ENCODE data around the gene ZNF281.

ZNF281 gene, protein sequence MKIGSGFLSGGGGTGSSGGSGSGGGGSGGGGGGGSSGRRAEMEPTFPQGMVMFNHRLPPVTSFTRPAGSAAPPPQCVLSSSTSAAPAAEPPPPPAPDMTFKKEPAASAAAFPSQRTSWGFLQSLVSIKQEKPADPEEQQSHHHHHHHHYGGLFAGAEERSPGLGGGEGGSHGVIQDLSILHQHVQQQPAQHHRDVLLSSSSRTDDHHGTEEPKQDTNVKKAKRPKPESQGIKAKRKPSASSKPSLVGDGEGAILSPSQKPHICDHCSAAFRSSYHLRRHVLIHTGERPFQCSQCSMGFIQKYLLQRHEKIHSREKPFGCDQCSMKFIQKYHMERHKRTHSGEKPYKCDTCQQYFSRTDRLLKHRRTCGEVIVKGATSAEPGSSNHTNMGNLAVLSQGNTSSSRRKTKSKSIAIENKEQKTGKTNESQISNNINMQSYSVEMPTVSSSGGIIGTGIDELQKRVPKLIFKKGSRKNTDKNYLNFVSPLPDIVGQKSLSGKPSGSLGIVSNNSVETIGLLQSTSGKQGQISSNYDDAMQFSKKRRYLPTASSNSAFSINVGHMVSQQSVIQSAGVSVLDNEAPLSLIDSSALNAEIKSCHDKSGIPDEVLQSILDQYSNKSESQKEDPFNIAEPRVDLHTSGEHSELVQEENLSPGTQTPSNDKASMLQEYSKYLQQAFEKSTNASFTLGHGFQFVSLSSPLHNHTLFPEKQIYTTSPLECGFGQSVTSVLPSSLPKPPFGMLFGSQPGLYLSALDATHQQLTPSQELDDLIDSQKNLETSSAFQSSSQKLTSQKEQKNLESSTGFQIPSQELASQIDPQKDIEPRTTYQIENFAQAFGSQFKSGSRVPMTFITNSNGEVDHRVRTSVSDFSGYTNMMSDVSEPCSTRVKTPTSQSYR

DNA sequence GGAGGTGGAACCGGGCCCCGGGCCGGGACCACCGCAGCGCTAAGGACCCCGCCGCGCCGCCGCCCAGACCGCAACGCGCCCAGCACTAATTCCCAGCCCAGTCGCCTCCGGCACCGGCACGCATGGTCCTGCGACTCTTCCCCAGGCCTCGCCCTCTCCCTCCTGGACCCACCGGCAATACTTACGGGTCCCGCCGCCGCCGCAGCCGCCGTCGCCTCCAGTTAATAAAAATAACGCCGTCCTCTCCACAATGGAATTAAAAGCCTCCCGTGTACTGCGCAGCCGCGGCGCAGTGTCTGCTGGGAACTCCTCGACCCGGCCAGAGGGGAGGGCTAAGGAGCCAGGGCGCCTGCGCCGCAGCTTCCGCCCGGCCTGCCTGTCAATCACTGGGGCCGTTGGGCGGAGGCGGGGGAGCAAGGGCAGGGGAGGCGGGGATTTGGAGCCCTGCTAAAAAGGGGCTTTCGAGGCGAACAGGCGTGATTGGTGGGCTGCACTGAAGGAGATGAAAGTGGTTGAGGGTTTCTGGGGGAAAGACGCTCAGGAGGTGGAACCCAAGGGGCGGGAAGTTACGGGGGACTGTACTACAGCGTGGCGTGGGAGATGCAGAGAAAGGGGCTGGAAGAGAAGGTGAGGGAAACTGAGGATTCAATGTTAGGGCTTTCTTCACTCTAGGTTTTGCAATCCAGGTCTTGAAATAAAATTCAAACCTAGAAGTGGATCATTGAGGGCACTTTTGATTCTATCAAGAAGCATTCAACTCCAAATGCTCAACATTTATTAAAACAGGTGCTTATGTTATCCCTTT, at the start of gene ZNF281:
Gene ZNF281, minus strand, starts transcription at position 276 of the 805 bp plus-strand sequence. CDS start 331 bp downstream, outside the sequence.
- H3K4me3 ChIP-seq (ENCODE audit: low read length, poor library complexity, severe bottlenecking) = peak within 1 kb of the TSS; percentile 96
- peak within 1 kb of the TSS; percentile 85 for H3K4me2 ChIP-seq (ENCODE audit: low read depth, low read length, poor library complexity, severe bottlenecking)
- no peaks in the 10 kb centered on the region for H3K9me2 ChIP-seq (replicated peaks; ENCODE audit: low read depth, low read length)
- H3K79me2 ChIP-seq (ENCODE audit: insufficient read depth, low read length) = peaks cover 48% of the 10 kb centered on the region
- 0 out of 2 replicates have a peak, but pooled peaks cover 3% of the 10 kb centered on the region for H3F3A ChIP-seq (ENCODE audit: low read depth)
- no peaks in the 10 kb centered on the region for H3K9me3 ChIP-seq (ENCODE audit: insufficient read depth, low read depth, low read length)
- peak within 1 kb of the TSS; percentile 92 for H3K9ac ChIP-seq (ENCODE audit: low read depth, low read length, poor library complexity, severe bottlenecking)
- H3K36me3 ChIP-seq (ENCODE audit: insufficient read depth, low read length) = no peaks in the 10 kb centered on the region
- no peaks in the 10 kb centered on the region for H3K27me3 ChIP-seq (ENCODE audit: insufficient read depth, low read length, poor library complexity, severe bottlenecking)
- TF ChIP-seq, protein P1, sequence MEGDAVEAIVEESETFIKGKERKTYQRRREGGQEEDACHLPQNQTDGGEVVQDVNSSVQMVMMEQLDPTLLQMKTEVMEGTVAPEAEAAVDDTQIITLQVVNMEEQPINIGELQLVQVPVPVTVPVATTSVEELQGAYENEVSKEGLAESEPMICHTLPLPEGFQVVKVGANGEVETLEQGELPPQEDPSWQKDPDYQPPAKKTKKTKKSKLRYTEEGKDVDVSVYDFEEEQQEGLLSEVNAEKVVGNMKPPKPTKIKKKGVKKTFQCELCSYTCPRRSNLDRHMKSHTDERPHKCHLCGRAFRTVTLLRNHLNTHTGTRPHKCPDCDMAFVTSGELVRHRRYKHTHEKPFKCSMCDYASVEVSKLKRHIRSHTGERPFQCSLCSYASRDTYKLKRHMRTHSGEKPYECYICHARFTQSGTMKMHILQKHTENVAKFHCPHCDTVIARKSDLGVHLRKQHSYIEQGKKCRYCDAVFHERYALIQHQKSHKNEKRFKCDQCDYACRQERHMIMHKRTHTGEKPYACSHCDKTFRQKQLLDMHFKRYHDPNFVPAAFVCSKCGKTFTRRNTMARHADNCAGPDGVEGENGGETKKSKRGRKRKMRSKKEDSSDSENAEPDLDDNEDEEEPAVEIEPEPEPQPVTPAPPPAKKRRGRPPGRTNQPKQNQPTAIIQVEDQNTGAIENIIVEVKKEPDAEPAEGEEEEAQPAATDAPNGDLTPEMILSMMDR (conservative IDR thresholded peaks at IDR 0.05; ENCODE audit: low read length) = no peak
- TF ChIP-seq EZH2phosphoT487 (IDR thresholded peaks at IDR 0.05; ENCODE audit: borderline replicate concordance) = no peak
- H4K20me1 ChIP-seq (ENCODE audit: insufficient read depth, low read length, poor library complexity, severe bottlenecking) = peaks cover 44% of the 10 kb centered on the region
- peak within 1 kb of the TSS; percentile 99 for H2AFZ ChIP-seq (ENCODE audit: low read length)
- H3K4me1 ChIP-seq (ENCODE audit: insufficient read depth, low read length, poor library complexity, severe bottlenecking) = peaks cover 44% of the 10 kb centered on the region

DNA sequence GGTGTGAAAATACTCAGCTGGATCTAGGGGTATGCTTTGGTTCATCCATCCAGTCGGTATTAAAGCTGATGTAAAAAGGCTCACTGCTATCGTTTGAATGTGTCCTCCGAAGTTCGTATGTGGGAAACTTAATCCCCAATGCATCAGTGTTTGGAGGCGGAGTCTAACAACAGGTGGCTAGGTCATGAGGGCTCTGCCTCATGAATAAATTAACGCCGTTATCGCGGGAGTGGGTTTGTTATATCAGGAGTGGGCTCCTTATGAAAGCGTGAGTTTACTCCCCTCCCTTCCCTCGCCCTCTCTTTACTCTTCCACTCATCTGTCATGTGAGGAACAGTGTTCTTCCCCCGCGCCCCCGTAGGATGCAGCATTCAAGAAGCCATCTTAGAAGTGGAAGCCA, 48.9 kb upstream of the ZNF281 start:
- no peaks in the 10 kb centered on the region for H3K9me3 ChIP-seq (ENCODE audit: insufficient read depth, low read depth, low read length)
- no peak overlapping the region for H3K4me2 ChIP-seq (ENCODE audit: low read depth, low read length, poor library complexity, severe bottlenecking)
- H2AFZ ChIP-seq (ENCODE audit: low read length) = no peak overlapping the region
- TF ChIP-seq, protein P1 (conservative IDR thresholded peaks at IDR 0.05; ENCODE audit: low read length) = no peak
- TF ChIP-seq EZH2phosphoT487 (IDR thresholded peaks at IDR 0.05; ENCODE audit: borderline replicate concordance) = no peak
- H3K4me1 ChIP-seq (ENCODE audit: insufficient read depth, low read length, poor library complexity, severe bottlenecking) = no peaks in the 10 kb centered on the region
- no peaks in the 10 kb centered on the region for H3K27me3 ChIP-seq (ENCODE audit: insufficient read depth, low read length, poor library complexity, severe bottlenecking)
- no peaks in the 10 kb centered on the region for H4K20me1 ChIP-seq (ENCODE audit: insufficient read depth, low read length, poor library complexity, severe bottlenecking)
- H3K4me3 ChIP-seq (ENCODE audit: low read length, poor library complexity, severe bottlenecking) = no peak overlapping the region
- no peaks in the 10 kb centered on the region for H3F3A ChIP-seq (ENCODE audit: low read depth)
- H3K79me2 ChIP-seq (ENCODE audit: insufficient read depth, low read length) = no peaks in the 10 kb centered on the region
- no peak overlapping the region for H3K9ac ChIP-seq (ENCODE audit: low read depth, low read length, poor library complexity, severe bottlenecking)
- no peaks in the 10 kb centered on the region for H3K36me3 ChIP-seq (ENCODE audit: insufficient read depth, low read length)
- H3K9me2 ChIP-seq (replicated peaks; ENCODE audit: low read depth, low read length) = no peaks in the 10 kb centered on the region

DNA sequence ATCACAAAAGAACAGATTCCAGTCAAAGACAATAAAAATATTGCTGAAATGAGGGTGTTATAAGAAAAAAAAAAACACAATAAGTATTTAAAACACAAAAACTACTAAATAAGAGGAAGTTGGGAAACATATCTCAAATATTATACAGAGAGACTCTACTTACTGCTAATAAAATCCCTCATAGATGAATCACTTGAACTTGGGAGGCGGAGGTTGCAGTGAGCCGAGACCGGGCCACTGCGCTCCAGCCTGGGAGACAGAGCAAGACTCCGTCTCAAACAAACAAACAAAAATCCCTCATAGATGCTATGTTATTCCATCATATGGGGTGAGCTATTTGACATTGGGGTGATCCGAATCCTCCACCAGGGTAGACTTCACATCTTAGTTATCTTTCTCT, 48.0 kb upstream of the ZNF281 start:
- Histone ChIP-seq H3K36me3 (ENCODE audit: insufficient read depth, low read length) (no peaks in the 10 kb centered on the region), H3K27me3 (ENCODE audit: insufficient read depth, low read length, poor library complexity, severe bottlenecking) (no peaks in the 10 kb centered on the region), H4K20me1 (ENCODE audit: insufficient read depth, low read length, poor library complexity, severe bottlenecking) (no peaks in the 10 kb centered on the region), H3K9me3 (ENCODE audit: insufficient read depth, low read depth, low read length) (no peaks in the 10 kb centered on the region), H3K4me3 (ENCODE audit: low read length, poor library complexity, severe bottlenecking) (no peak overlapping the region), H3K79me2 (ENCODE audit: insufficient read depth, low read length) (no peaks in the 10 kb centered on the region), H3K9me2 (replicated peaks; ENCODE audit: low read depth, low read length) (no peaks in the 10 kb centered on the region), H3K4me1 (ENCODE audit: insufficient read depth, low read length, poor library complexity, severe bottlenecking) (no peaks in the 10 kb centered on the region), H3K9ac (ENCODE audit: low read depth, low read length, poor library complexity, severe bottlenecking) (no peak overlapping the region), H2AFZ (ENCODE audit: low read length) (no peak overlapping the region), H3F3A (ENCODE audit: low read depth) (no peaks in the 10 kb centered on the region), H3K4me2 (ENCODE audit: low read depth, low read length, poor library complexity, severe bottlenecking) (no peak overlapping the region)
- TF ChIP-seq EZH2phosphoT487 (IDR thresholded peaks at IDR 0.05; ENCODE audit: borderline replicate concordance) = no peak
- TF ChIP-seq, protein P1 (conservative IDR thresholded peaks at IDR 0.05; ENCODE audit: low read length) = no peak

Measured in Loucy (cell line).